GM12878 (cell line): ENCODE results near the gene FAP. TPM values are rescaled to one million over a fixed set of nuclear protein-coding genes. Genes with fewer than 3 reads are reported as not detected.

Experiments
- ATAC-seq: fragments of 200-7000 bp; cut with Tn5 transposase; 3 replicates; pipeline ENCODE4 v1.9.1; 2020; ENCODE audit warnings: mild to moderate bottlenecking, moderate library complexity
- BruUV-seq: library from RNA; stranded (reverse); fragments of 400-500 nt; replicated peaks from 2 replicates; lab custom pipeline; 2021; lab: Mats Ljungman, UMichigan
- CTCF ChIA-PET: fragments of 300-600 bp; sonication (Branson Sonifier 250); formaldehyde crosslinking; extraction: SDS; loops from one replicate; lab custom pipeline; 2021; ENCODE audit warnings: inconsistent platforms; lab: Yijun Ruan, JAX
- POLR2A ChIA-PET: fragments of 350-600 bp; formaldehyde crosslinking; extraction: SDS; loops from one replicate; lab custom pipeline; 2021; ENCODE audit warnings: inconsistent platforms; lab: Charles Lee
- RAD21 ChIA-PET: fragments of 300-600 bp; sonication (Branson Sonifier 250); formaldehyde crosslinking; loops from one replicate; lab custom pipeline; 2023; ENCODE audit warnings: antibody characterized with exemption; ENCODE audit not compliant: unreplicated experiment; lab: Charles Lee
- SMC1A ChIA-PET: fragments of 300-600 bp; sonication (Branson Sonifier 250); formaldehyde crosslinking; loops from one replicate; lab custom pipeline; 2023; ENCODE audit not compliant: unreplicated experiment, uncharacterized antibody; lab: Charles Lee
- DNase-seq: peaks from one replicate; pipeline ENCODE4 v3.0.0-alpha.2; 2011; ENCODE audit warnings: low read depth, low spot score
- FAIRE-seq: peaks from 3 replicates; lab custom pipeline; 2011; peaks lifted over from hg19 to GRCh38; lab: Jason Lieb, UNC
- H2AFZ ChIP-seq: 2 replicates; pipeline ENCODE4 v1.6.0; 2011; ENCODE audit warnings: low read depth, low read length, control low read depth; ENCODE audit not compliant: control insufficient read depth
- H3K27ac ChIP-seq: 2 replicates; pipeline ENCODE4 v1.5.1; 2011; ENCODE audit warnings: control low read depth; ENCODE audit not compliant: control insufficient read depth, insufficient read depth
- H3K27me3 ChIP-seq, 2 experiments: replicated peaks in 1 of 2; 2 replicates each; pipeline versions ENCODE4 v1.6.0 to v1.6.1; 2011; ENCODE audit warnings: low read length in 1 of 2; ENCODE audit not compliant: control insufficient read depth in 2 of 2, insufficient read depth in 2 of 2
- H3K36me3 ChIP-seq, 2 experiments: 2 replicates each; pipeline ENCODE4 v1.5.1; 2011; ENCODE audit warnings: low read length in 1 of 2; ENCODE audit not compliant: control insufficient read depth in 2 of 2, insufficient read depth in 2 of 2
- H3K4me1 ChIP-seq: 2 replicates; pipeline ENCODE4 v1.6.1; 2011; ENCODE audit warnings: mild to moderate bottlenecking, low read length, moderate library complexity, mixed read lengths; ENCODE audit not compliant: control insufficient read depth, insufficient read depth
- H3K4me2 ChIP-seq: 2 replicates; pipeline ENCODE4 v1.6.0; 2011; ENCODE audit warnings: control low read depth; ENCODE audit not compliant: control insufficient read depth, insufficient read depth
- H3K4me3 ChIP-seq: fragments of 200-600 bp; sonication (generic); 2 replicates; pipeline ENCODE4 v1.5.1; 2016
- H3K79me2 ChIP-seq: 2 replicates; pipeline ENCODE4 v1.6.0; 2011; ENCODE audit warnings: low read length; ENCODE audit not compliant: control insufficient read depth, insufficient read depth
- H3K9ac ChIP-seq: 2 replicates; pipeline ENCODE4 v1.8.0; 2011; ENCODE audit warnings: low read length, control low read depth, mixed read lengths; ENCODE audit not compliant: control insufficient read depth, insufficient read depth
- H3K9me3 ChIP-seq: replicated peaks from 3 replicates; pipeline ENCODE4 v1.5.1; 2011; ENCODE audit warnings: mild to moderate bottlenecking, low read length; ENCODE audit not compliant: control insufficient read depth, insufficient read depth
- H4K20me1 ChIP-seq: 2 replicates; pipeline ENCODE4 v1.6.0; 2011; ENCODE audit not compliant: control insufficient read depth, insufficient read depth
- IRF4 ChIP-seq: IDR thresholded peaks from 2 replicates; pipeline ENCODE4 v1.6.1; 2011; ENCODE audit warnings: low read depth, low read length
- MEF2A ChIP-seq: IDR thresholded peaks from 2 replicates; pipeline ENCODE4 v1.6.1; 2011; ENCODE audit warnings: low read depth, mild to moderate bottlenecking, low read length, moderate library complexity; ENCODE audit not compliant: insufficient read depth
- MTA3 ChIP-seq: IDR thresholded peaks from 2 replicates; pipeline ENCODE4 v1.6.1; 2012; ENCODE audit warnings: low read length, inconsistent platforms, borderline replicate concordance
- REST ChIP-seq: IDR thresholded peaks from 2 replicates; pipeline ENCODE4 v1.6.1; 2012; ENCODE audit warnings: mild to moderate bottlenecking, low read depth, low read length
- SIN3A ChIP-seq: IDR thresholded peaks from 2 replicates; pipeline ENCODE4 v1.6.1; 2012; ENCODE audit warnings: low read depth, low read length, improper control_type of control experiment
- SUZ12 ChIP-seq: fragments of 200-600 bp; sonication (generic); IDR thresholded peaks from one replicate; pipeline ENCODE4 v1.6.1; 2018; ENCODE audit warnings: antibody characterized with exemption, mild to moderate bottlenecking; ENCODE audit not compliant: unreplicated experiment
- ZBTB33 ChIP-seq: fragments of 450-650 bp; IDR thresholded peaks from 2 replicates; pipeline ENCODE4 v1.6.1; 2017; ENCODE audit warnings: mild to moderate bottlenecking
- ZBTB40 ChIP-seq: fragments of 450-650 bp; IDR thresholded peaks from 2 replicates; pipeline ENCODE4 v1.6.1; 2016; ENCODE audit warnings: mild to moderate bottlenecking, moderate library complexity, borderline replicate concordance
- WGBS: methylation state at CpG from one replicate; pipeline ENCODE4 v1.1.6; 2016; ENCODE audit warnings: low lambda C conversion rate; ENCODE audit not compliant: insufficient replicate concordance, insufficient coverage; ENCODE audit errors: missing lambda C conversion rate; 5-methylcytosine and 5-hydroxymethylcytosine counted together
- in situ Hi-C: fragments of 300-500 bp; cut with MboI; formaldehyde crosslinking; loops from 9 replicates; pipeline ENCODE4 v1.14.3; 2018; ENCODE audit warnings: mixed read lengths
- intact Hi-C: fragments of 100-400 bp; cut with micrococcal nuclease; formaldehyde crosslinking; loops from one replicate; pipeline ENCODE4 v1.14.2; 2022; ENCODE audit not compliant: unreplicated experiment
- polyA plus RNA-seq, 11 experiments: library from polyadenylated mRNA; depleted of rRNA in 4 of 11; unstranded in 6 of 11; stranded (reverse) in 5 of 11; fragments of >200 nt; fragmentation: Nextera tagmentation in 4 of 11; fragmentation: Illumina TruSeq in 1 of 11; extraction: Ambion mirVana in 4 of 11; extraction: Trizol in 1 of 11; gene quantifications; 1 replicate in 1 of 11; 2 replicates in 10 of 11; pipeline versions ENCODE4 v1.2.1 to v1.2.3, GENCODE V29; 2011 to 2016; ENCODE audit warnings: inconsistent platforms in 2 of 11, missing spikeins in 2 of 11, low read depth in 1 of 11
- total RNA-seq, 4 experiments: library from RNA; depleted of rRNA in 3 of 4; stranded (reverse); fragments of >200 nt in 3 of 4; fragmentation: Illumina TruSeq in 1 of 4; extraction: Trizol in 1 of 4; gene quantifications; 2 replicates each; pipeline versions ENCODE4 v1.2.1 to v1.2.3, GENCODE V29; 2013 to 2021

Gene FAP
- total and polyA plus RNA-seq, 10 of the 15 experiments (the other 5 are each of a cell fraction or from before 2014, with no cell fraction given) = 0.16 TPM; not detected in 9

GRCh38 chr2:162241571-162241970 is 1.7 kb downstream of the FAP start (continued):
- TF ChIP-seq ZBTB33 (no peak), MTA3 (no peak), ZBTB40 (no peak)

DNA sequence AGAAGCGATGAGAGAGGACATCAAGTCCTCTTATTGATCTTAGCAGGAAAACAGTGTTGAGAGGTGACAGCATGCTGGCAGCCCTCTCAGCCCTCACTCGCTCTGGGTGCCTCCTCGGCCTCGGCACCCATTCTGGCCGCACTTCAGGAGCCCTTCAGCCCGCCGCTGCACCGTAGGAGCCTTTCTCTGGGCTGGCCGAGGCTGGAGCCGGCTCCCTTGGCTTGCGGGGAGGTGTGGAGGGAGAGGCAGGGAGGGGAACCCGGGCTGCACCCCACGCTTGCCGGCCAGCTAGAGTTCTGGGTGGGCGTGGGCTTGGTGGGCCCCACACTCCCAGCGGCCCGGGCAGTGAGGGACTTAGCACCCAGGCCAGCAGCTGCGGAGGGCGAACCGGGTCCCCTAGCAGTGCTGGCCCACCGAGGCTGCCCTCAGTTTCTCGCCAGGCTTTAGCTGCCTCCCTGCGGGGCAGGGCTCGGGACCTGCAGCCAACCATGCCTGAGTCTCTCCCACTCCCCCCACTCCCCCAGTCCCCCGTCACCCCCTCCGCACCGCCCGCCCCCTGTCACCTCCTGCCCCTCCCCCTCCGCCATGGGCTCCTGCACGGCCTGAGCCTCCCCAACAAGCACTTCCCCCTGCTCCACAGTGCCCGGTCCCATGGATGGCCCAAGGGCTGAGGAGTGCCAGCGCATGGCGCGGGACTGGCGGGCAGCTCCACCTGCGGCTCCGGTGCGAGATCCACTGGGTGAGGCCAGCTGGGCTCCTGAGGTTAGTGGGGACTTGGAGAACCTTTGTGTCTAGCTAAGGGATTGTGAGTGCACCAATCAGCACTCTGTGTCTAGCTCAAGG is 8.4 kb downstream of the FAP start:
- 64% methylated on average over 22 of the region's 38 CpGs for WGBS
- no peak for FAIRE-seq
- CTCF ChIA-PET = interaction anchor here (0.6 to 3.7 kb wide), 2 partner anchors 11 to 14 kb away, joined by 3 to 34 read pairs; no protein-coding TSS in a partner anchor
- ATAC-seq = no peak
- H3K79me2 ChIP-seq = no peaks in the 10 kb centered on the region
- H3K27ac ChIP-seq = no peak overlapping the region
- no peak for DNase-seq
- no peaks in the 10 kb centered on the region for H3K9me3 ChIP-seq
- RAD21 ChIA-PET = no interaction called here
- H4K20me1 ChIP-seq = no peaks in the 10 kb centered on the region
- no peaks in the 10 kb centered on the region for H3K27me3 ChIP-seq
- intact Hi-C loops = no loop called here
- in situ Hi-C loops = no loop called here
- H3K4me1 ChIP-seq = no peaks in the 10 kb centered on the region
- no peak overlapping the region for H3K4me3 ChIP-seq
- POLR2A ChIA-PET = no interaction called here
- no peaks in the 10 kb centered on the region for H3K36me3 ChIP-seq
- SMC1A ChIA-PET = interaction anchor here (1.1 kb wide), 1 partner anchor 18 kb away, joined by 3 read pairs; no protein-coding TSS in a partner anchor
- H3K9ac ChIP-seq = no peak overlapping the region
- no peak overlapping the region for H3K4me2 ChIP-seq
- no peak overlapping the region for H2AFZ ChIP-seq
- BruUV-seq = no TSS peak
- TF ChIP-seq SUZ12 (no peak), SIN3A (no peak), MEF2A (no peak), REST (no peak), IRF4 (no peak)
